GM18499 (cell line): ENCODE results near the gene GAGE12J.
"Not testable (repeated sequence)": the region's sequence is repeated elsewhere in the genome, so short reads cannot be mapped to it uniquely, and the experiment has no call there.

Experiments
- ATAC-seq: cut with Tn5 transposase; IDR thresholded peaks from one replicate; pipeline ENCODE4 v1.9.1; 2021; ENCODE audit warnings: moderate number of reproducible peaks; ENCODE audit not compliant: insufficient read depth, unreplicated experiment

GAGE12J gene, protein sequence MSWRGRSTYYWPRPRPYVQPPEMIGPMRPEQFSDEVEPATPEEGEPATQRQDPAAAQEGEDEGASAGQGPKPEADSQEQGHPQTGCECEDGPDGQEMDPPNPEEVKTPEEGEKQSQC

DNA sequence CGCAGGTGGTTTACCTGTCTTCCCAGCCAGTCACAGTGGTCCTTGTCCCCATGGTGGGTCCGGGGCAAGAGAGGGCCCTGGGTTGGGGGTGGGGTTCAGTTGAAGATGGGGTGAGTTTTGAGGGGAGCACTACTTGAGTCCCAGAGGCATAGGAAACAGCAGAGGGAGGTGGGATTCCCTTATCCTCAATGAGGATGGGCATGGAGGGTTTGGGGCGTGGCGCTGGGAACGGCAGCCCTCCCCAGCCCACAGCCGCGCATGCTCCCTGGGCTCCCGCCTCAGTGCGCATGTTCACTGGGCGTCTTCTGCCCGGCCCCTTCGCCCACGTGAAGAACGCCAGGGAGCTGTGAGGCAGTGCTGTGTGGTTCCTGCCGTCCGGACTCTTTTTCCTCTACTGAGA is at the start of gene GAGE12J:
TSS of gene GAGE12J (plus strand) at position 301 of the 400 bp plus-strand sequence. CDS start 1,157 bp downstream, outside the sequence.
- not testable (repeated sequence) for ATAC-seq

DNA sequence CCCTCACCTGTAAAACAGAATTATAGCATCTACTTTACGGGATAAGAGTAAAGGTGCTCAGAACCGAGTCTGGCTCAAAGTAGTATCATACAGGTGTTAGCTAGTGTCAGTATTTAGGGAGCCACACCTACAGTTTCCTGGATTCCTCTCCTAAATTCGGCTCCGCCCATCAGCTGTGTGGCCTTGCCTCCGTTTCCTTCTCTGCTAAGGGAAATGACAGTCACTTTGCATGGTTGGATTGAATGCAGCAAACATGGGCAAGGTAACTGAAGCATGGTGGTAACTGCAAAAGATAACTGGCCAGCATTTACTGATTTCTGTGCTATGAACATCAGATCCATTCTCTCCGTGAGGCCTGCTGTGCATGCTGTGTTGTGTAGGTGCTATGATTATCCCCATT is 49.4 kb upstream of the GAGE12J start:
- no peak for ATAC-seq

DNA sequence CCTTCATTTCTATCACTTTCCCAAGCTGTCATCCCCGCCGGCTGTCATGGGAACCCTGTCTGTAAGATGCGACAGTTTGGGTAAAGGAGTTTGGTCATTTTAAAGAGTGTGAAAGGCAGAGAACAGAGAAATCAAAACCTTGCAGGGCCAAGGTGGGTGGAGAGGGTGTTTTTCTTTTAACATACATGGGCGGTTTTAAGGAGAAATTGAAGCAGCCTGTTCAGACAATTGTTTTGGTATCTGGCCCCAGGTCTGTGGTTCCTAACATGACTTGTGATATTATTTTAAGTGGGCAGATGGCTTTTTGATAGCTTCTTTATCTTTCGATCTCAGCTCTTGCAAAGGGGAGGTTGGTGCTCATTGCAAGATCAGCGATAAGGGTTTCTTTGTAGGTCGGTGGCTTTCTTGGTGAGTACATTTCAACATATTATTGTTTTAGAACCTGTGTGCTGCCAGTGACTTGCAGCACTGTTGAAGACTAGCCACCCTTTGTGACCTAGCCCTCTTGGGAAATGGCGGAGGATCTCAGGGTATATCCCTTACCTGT is 48.6 kb upstream of the GAGE12J start:
- ATAC-seq = no peak

DNA sequence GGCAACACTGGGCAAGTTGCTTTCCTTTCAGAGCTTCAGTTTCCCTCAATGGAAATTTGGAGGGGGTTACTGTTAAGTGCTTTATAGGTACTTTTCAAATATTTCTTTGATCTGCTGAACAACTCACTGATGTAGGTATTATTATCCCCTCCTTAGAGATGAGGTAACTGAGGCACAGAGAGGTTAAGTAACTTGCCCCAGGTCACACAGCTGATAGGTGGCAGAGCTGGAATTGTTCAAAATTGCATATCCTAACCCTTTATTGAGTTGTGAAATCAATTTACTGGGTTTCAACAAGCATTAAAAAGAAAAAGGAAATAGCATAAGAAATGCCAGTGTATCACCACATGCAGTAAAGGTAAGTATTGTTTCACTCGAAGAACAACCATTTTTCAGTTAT is 45.6 kb upstream of the GAGE12J start:
- no peak for ATAC-seq

DNA sequence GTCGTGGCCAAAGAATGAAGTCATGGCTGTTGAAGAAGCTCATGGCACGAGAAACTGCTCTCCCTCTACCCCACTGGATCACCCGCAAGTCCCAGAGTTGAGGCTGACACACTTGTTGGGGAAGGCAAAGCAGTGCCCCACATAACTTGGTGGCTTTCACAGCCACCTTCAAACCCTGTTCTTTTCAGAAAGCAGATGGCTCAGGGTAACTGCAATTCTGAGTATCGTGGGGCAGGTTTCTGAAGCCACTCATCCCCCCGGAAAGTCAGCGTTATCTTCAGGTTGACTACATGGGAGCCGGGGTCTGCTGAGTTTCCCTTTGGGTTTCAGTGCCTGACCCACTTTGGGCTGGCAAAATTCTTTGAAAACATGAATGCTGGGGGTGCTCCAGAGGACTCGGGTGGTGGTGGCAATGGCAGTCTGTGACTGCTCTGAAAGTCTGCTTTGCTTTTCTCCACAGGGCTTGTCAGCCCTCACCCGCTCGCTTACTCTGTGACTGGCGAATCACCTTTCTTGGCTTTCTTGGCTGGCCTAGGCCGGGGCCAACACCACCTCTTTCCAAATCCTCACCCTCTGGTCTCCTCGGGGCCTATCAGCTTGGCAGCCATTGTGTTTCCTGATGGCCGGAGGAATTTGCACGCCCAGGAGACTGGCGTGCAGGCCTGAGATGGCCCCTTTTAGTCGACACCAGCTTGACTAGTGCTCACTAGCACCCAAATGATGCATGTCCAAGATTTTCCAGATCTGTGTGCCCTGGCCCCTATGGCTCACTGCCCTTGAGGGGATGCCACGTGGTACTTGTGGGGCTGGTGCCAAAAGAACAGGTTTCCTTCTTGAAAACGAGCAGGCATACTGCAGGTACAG is 44.9 kb upstream of the GAGE12J start:
- no peak for ATAC-seq

DNA sequence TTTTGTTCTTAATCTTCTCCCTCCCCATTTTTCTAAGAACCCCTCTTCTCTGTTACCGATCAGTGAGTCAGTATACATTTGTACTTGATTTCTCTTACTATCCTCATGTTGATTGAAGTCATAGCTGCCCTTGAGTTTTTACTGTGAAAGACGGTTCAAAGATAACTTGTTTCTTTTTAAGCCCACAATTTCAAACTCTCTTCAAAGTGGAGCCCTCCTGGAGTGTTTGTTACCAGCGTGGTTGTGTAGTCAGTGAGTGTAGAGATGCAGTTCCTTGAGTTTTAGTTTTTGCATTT is 44.4 kb upstream of the GAGE12J start:
- ATAC-seq = no peak

DNA sequence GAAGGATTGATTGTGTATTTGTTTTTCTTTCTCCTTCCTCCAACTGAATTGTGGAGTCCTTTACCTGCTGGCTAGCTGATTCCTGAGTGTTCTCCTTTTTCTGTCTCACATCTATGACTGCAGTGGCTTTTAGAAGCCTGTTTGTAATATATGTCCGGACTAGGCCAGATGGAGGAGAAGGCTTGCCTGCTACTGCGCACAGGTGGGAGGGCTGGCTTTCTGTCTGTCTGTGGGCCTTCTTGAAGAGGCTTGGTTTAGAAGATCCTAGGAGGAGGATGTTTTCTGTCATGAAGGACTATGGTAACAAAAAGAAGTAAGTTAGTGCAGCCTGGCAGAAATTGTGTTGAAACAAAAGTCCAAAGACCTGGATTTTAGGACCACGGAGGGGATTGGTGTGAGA is 43.8 kb upstream of the GAGE12J start:
- no peak for ATAC-seq

DNA sequence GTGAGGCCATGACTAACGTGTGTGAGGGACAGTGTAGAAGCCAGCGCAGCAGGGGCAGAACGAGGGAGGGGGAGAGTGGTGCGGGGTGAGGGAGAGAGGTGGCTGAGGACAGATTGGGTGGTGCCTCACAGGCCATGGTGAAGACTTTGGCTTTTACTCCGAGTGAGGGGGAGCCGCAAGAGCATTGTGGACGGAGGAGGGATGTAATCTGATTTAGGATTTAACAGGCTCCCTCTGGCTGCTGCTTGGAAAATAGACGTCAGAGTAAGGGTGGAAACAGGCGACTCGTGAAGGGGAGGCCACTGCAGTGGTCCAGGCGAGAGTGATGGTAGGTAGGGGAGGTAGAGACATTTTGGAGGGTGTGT is 39.2 kb upstream of the GAGE12J start:
- no peak for ATAC-seq

DNA sequence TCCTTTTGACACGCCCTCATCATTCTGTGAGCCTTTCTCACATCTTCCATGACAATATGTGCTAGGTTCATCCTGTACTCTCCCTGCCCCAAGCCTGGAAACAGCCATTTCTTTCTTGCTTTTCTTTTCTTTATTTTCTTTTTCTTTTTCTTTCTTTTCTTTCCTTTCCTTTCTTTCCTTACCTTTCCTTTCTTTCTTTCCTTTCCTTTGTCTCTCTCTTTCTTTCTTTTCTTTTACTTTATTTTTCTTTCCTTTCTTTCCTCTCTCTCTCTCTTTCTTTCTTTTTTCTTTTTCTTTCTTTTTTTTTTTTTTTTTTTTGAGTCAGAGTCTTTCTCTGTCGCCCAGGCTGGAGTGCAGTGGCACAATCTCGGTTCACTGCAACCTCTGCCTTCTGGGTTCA is 37.6 kb upstream of the GAGE12J start:
- no peak for ATAC-seq

DNA sequence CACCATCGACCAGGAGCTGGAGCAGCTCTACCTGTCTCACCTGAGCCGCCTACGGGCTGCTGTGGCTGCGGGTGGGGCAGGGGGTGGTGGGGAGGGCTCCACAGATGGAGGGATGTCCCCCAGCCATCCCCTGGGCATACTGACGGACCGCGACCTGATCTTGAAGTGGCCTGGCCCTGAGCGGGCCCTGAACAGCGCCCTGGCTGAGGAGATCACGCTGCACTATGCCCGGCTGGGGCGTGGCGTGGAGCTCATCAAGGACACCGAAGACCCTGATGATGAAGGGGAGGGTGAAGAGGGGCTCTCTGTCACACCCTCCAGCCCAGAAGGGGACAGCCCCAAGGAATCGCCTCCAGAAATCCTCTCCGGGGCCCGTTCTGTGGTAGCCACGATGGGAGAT is 35.7 kb upstream of the GAGE12J start:
- ATAC-seq = no peak

DNA sequence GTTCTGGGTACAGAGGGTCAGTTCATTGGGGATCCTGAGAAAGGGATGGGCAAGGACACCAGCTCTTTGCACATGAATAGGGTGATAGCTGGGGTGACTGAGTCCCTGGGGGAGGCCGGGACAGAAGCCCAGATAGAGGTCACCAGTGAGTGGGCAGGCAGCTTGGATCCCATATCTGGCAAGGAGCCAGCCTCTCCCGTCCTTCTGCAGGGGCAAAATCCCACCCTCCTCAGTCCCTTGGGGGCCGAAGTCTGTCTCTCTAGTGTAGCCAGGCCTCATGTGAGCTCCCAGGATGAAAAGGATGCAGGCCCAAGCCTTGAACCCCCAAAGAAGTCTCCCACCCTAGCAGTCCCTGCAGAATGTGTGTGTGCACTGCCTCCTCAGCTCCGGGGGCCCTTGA is 35.3 kb upstream of the GAGE12J start:
- ATAC-seq = no peak

DNA sequence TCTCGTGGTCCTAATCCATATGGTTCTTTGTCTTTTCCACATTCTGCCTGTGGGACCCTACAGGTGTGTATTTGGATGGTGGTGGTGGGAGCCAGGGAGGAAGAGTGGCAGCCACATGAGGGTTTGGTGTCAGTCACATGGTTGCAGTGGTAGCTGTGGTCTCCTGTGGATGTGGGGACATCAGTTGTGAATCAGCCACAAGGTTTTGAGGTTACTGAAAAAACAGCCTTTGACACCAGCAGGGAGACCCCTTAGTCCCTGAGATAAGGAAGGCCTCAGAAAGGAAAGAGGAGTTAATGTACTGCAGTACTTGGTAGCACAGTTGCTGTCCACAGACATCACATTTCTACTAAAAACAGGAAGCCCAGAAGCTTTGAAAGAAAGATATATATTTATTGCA is 34.2 kb upstream of the GAGE12J start:
- ATAC-seq = no peak

DNA sequence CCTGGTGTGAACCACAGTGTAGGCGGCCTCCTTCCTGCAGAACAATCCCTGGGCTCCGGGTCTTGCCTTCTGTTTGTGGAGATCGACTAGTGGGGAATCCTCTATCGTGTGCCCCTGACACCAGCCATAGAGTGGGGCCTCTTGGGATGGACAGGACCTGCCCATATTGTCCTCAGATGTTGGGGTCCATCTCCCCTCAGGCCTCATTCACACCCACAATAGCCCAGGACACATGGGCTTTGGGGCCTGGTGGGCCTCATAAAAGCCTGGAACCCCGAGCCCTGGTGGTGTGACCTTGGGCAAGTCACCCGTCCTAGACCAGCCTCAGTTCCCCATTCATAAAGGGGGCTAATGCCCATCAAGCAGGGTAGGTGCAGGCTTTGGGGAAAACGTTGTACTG is 31.6 kb upstream of the GAGE12J start:
- no peak for ATAC-seq

DNA sequence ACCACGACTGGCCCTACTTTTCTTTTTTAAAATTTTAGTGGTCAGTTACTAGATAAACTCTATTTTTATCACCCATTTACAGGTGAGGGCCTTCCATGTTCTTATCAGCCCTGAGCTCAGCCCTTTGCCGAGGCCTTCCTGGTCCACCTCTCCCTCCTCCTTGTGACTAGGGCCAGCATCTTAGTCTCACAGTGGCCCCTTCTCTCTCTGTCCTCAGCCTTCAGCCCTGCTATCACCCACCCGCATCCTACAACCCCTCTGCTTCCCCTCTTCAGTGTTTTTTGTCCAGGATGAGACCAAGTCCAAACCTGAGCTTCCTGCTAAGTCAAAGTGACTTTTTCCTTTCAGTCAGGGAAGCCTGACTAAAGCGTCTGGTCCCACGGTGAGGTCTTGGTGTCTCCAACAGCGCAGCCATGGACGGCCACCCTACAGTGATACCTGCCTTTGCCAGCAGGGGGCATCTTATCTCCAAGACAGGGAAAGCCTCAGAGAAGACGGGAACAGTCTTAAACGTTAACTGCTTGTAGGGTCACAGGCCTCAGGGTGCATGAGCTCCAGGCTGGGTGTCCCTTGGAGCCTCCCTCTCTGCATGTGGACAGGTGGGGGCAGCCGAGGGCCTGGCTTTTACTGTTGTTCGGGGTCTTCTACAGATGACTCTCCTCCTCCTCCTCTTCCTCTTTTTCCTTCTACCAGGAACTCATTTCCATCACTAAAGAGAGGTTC is 30.1 kb upstream of the GAGE12J start:
- ATAC-seq = no peak

DNA sequence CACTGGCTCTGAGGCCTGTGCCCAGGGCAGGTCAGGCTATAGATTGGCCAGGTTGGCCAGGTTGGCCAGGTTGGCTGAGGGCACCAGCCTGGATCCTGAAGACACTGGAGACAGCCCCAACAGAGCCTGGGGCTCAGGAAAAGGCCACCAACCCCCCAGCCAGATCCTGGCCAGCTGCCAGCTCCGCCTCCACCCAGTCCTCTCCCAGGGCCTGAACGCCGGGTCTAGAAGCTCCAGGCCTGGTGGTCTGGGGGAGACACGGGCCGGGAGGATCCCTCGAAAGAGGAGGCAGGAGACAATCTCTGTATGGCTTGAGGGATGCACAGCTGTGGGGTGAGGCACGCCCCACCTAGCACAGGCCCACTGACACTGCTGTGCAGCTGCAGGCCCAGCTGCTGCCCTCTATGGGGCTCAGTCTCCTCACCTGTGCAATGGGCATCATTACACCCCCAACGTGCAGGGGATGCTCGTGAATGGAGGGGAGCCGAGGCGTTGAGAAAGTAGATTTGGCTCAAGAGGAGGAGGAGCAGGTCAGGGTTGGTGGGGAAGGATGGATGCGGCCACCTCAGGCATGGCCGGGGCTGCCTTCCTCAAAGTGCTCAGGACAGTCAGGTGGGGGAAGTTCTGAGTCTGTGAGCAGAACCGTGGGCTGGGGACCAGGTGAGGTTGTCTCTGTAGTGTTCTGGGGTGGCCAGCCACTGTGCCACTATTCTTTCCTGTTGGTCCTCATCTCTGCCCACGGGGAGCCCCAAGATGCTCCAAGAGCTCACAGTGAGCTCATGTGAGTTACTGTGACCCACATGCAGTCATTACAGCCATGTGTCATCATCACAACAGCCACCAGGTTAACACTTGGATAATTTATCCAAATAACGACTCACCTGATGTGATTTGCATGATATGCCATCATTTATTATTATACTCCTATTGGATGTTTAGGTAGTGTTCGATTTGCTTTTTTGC is 29.2 kb upstream of the GAGE12J start:
- no peak for ATAC-seq

DNA sequence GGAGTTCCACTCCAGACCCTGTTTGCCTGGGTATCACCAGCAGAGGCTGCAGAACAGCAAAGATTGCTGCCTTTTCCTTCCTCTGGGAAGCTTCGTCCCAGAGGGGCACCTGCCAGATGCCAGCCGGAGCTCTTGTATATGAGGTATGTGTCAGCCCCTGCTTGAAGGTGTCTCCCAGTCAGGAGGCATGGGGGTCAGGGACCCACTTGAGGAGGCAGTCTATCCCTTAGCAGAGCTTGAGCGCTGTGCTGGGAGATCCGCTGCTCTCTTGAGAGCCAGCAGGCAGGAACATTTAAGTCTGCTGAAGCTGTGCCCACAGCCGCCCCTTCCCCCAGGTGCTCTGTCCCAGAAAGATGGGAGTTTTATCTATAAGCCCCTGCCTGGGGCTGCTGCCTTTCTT is 22.5 kb upstream of the GAGE12J start:
- not testable (repeated sequence) for ATAC-seq

DNA sequence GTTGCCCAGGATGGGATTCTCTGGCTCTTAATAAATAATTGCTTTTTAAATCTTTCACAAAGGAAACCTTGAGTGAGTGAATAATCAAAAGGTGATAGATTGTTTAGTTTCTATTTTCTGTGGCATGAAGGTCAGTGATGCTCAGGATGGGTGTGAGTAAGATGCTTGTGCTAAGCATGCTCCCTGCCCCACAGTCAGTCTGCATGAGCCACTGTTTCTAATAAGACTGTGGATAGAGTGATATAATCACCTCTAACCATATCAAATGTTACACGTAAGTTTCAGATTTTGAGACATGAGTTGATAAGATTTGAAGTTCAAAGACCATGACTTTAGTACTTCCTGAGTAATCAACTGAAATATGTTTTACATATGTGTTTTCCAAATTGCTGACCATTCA is 21.1 kb upstream of the GAGE12J start:
- no peak for ATAC-seq

DNA sequence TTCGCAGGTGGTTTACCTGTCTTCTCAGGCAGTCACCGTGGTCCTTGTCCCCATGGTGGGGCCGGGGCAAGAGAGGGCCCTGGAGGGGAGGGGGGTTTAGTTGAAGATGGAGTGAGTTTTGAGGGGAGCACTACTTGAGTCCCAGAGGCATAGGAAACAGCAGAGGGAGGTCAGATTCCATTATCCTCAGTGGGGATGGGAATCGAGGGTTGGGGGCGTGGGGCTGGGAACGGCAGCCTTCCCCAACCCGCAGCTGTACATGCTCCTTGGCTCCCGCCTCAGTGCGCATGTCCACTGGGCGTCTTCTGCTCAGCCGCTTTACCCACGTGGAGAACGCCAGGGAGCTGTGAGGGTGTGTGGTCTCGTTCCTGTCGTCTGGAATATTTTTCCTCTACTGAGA is 18.5 kb upstream of the GAGE12J start, which contains the start of gene GAGE10:
TSS of gene GAGE10 (plus strand) at position 301 of the 400 bp plus-strand sequence. CDS start 1,214 bp downstream, outside the sequence.
- no peak for ATAC-seq

DNA sequence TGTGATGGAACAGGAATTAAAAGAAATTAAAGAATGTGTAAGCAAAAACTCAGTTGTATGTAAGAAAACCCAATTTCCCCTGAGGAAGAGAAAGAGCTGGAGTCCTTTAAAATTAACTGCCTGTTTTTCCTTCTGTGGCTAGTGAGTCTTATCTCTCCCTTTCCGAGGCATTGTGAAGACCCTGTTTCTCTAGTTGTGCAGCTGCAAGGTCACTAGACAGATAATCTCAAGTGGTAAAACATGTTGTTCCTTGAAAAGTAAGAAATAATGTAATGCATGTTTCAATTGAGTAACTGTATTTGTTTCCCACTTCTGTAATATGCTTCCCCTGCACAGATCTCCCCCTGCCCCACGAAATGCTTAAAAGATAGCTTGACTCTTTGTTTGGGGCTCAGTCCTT is 14.1 kb upstream of the GAGE12J start:
- ATAC-seq = not testable (repeated sequence)

DNA sequence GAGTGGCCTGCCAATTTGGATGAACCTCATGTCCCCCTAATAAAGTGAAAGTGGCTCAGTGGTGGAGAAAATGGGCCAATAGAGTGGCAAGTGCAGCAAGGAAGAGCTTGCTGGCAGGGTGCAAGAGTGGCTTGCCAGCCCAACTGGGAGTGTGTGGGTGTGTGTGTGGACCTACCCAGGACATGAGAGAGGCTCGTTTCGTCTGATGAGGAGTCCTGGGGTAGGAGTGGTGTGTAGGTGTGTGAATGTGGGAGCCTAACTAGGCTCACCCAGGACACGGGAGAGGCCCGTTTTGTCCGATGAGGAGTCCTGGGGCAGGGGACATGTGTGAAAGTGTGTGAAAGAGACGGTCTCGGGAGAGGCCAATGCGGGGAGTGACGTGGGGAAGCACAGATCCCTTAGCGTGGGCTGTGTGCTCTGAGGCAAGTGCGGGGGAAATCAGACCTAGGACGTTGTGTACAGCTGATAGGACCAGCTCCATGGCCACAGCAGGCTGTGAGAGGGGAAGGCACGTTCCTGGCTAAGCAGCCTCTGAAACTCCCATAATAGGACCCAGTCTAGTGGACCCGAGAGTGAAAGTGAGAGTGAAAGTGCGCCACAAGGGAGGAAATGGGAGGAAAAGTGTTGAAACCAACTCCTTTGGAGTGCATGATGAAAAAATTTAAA is 13.1 kb upstream of the GAGE12J start:
- no peak for ATAC-seq
